HG03432 (cell line): ENCODE results near the gene ZNF496.

Experiments
- ATAC-seq: cut with Tn5 transposase; IDR thresholded peaks from one replicate; pipeline ENCODE4 v1.9.1; 2021; ENCODE audit warnings: mild to moderate bottlenecking, moderate library complexity; ENCODE audit not compliant: unreplicated experiment

Gene ZNF496

DNA sequence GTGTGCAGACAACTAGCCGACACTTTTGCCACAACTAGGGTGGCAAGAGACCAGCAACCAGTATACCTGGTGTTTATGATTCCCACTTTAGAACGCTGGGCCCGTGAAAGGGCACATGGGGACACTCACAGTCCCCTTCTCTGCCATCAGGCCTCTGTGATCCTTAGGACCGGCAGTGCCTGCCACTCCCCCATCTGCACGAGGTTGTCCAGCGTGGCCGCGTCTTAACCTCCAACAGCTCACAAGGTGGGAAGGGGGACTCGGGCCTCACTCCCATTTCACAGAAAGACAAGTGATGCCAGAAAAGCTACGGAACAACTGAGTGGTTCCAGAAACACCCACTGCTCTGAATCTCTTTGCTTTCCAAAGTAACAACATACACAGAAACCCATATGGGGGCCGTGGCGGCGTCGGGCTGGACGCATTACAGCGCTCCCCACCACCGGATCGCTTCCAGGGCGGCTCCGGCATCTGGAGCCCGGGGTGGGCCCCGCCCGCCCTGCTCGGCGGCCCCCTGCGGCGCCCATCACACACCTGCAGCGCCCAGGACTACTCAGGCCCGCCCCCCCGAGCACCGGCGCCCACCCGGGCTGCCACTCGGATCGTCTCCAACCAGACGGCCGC is 1.0 kb downstream of the ZNF496 start:
- peak; percentile 26 for ATAC-seq

- ATAC-seq: no peak
Measured at GRCh38 chr1:247329097-247329617, 2.5 kb downstream of the ZNF496 start.

GRCh38 chr1:247328311-247328710 is 3.4 kb downstream of the ZNF496 start:
- no peak for ATAC-seq

GRCh38 chr1:247326411-247327130 is 5.1 kb downstream of the ZNF496 start:
- no peak for ATAC-seq

DNA sequence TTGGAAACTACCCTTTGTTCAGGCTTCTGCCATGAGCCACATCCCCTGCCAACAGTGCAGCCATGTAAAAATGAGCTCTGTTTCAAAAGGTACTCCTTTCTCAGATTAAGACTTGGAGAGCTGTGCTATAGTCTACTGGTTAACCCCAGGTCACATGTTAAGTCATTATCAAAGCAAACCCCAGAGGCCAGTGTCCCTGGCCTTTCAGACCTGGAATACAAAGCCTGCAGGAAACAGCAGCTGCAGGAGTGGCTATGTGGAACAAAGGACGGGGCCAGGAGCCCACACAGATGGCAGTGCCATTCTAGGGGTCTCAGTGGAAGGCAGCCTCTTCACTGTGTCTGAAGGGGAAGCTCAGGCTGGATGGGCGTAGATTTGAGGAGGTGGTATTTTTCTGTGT is 6.7 kb downstream of the ZNF496 start:
- no peak for ATAC-seq

DNA sequence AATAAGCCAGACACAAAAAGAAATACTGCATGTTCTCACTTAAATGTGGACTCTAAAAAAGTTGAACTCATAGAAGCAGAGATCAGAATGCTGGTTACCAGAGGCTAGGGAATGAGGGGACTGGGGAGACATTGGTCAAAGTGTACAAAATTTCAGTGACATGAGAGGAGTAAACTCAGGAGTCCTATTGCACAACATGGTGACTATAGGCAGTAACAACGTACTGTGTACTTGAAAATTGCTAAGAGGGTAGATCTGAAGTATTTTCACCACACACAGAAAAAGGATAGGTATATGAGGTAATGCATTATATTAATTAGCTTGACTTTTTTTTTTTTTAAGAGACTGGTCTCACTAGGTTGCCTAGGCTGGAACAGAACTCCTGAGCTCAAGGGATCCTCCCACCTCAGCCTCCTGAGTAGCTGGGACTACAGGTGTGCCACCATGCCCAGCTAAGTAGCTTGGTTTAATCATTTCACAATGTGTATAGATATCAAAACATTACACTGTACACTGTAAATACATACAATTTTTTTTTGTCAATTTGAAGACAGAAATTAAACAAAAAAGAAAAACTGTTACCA is 7.4 kb downstream of the ZNF496 start:
- no peak for ATAC-seq

GRCh38 chr1:247322849-247323586 is 8.6 kb downstream of the ZNF496 start:
- peak; percentile 64 for ATAC-seq

- peak; percentile 57 for ATAC-seq
Measured at GRCh38 chr1:247322442-247322841, 9.2 kb downstream of the ZNF496 start.

DNA sequence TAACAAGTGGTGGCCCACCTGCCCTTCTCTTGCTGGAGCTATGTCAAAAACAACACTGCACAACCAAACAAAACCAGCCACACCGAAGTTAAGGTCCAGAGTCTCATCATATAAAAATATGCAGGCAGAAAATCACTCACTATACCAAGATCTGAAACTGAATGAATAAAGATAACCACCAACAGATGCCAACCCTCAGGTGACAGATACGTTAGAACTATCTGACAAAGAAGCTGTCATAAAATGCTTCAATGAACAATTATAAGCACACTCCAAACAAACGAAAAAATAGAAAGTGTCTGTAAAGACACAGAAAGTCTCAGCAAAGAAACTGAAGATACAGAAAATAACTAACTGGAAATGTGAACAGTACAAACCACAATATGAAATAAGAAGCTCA is 14.0 kb downstream of the ZNF496 start:
- ATAC-seq: peak; percentile 40

- peak; percentile 41 for ATAC-seq
Measured at GRCh38 chr1:247316590-247317197, 15.0 kb downstream of the ZNF496 start.

GRCh38 chr1:247304031-247304430 is 27.6 kb downstream of the ZNF496 start:
- ATAC-seq: no peak

- ATAC-seq: no peak
Measured at GRCh38 chr1:247303216-247303615, 28.5 kb downstream of the ZNF496 start.

GRCh38 chr1:247301176-247301540 is 30.5 kb downstream of the ZNF496 start:
- no peak for ATAC-seq

- ATAC-seq: no peak
Measured at GRCh38 chr1:247300491-247301175, 31.0 kb downstream of the ZNF496 start.

DNA sequence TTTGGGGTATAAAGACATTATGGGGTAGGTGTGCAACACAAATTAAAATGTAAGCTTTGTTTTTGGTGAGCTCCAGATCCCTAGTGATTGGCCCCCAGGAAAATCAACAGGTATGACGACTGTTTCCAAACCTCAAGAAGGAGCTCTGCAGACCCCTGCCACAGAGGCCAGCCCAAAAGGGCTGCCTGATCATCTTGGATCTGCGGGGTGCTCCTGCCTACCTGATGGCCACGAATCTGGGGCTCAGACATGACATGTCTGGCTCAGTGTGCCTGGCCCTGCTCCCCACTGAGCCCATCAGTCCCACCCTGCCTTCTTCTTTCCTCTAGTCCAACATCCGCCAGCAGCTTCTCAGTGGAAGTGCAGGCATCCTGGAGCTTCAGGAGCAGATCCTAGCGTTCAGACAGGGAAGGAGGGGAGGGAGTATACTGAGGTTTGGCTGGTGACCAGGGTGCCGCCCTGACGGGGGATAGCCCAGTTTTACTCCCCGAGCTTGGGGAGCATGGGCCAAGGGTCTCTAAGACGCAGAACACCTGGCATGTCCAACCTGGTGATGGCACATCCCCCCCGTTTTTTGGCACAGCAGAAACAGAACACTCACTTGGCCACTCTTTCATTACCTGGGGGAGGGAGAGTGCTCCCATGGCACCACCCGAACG is 31.8 kb downstream of the ZNF496 start:
- ATAC-seq: no peak

DNA sequence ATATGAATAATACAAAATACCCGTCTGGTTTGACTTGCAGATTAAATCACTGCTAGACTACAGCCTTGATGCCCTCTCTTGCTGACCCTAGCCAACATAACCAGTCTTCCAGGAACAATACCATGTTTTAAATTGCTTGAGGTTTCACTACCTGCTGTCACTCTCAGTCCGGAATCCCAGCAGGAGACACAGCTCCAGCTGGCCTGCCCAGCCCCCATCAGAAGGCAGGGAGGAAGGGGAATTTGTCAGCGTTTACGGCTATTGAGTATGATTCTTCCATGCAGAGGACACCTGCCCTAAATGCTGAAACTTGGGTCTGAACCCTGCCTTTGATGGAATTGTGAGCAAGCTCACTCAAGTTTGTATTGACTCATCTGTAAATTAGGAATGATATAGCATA is 33.0 kb downstream of the ZNF496 start:
- ATAC-seq: no peak

- no peak for ATAC-seq
Measured at GRCh38 chr1:247298124-247298481, 33.6 kb downstream of the ZNF496 start.

DNA sequence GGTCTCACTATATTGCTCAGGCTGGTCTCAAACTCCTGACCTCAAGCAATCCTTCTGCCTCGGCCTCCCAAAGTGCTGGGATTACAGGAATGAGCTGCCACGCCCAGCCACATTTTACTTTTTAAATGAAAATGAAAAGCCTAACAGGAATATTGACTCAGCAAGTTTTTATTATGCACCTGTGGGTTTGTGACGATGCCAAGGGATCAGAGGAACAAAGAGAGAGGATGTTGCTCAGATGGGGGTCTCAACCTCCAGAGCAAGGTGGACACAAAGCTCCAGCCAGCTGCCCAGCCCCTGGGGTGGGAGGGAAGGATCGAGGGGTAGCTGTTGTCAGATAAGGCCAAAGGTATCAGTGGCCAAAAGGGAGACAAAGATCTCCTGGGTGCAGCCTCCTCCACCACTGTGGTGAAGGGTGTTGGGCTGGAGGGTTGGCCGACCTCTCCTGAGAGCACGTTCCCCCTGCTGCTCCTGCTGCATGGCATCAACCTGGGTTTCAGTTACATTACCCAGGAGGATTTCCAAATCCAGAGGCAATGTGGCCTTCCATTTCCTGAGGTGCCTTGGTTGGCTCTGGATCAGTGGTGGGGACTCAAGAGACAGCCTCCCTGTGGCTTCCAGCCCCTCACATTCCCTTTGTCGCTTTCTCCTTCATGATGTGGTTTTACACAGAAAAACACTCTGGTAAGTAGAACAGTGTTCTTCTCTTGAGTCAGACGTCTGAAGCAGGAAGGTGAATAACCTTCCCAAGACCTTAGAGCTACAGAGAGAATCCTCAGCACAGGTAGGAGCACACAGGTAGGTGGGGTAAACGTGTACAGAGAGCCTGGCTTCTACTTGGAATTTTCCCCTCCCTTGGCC is 34.2 kb downstream of the ZNF496 start:
- ATAC-seq: no peak

- ATAC-seq: no peak
Measured at GRCh38 chr1:247296599-247297180, 35.0 kb downstream of the ZNF496 start.
